ENCODE data around the gene NAA16. TPM values are rescaled to one million over a fixed set of nuclear protein-coding genes. Genes with fewer than 3 reads are reported as not detected.
"Not testable (repeated sequence)": the region's sequence is repeated elsewhere in the genome, so short reads cannot be mapped to it uniquely, and the experiment has no call there.

Gene NAA16
- total and polyA plus RNA-seq, 12 donors, result 3.4 to 15.1 (median 8.5) TPM

DNA sequence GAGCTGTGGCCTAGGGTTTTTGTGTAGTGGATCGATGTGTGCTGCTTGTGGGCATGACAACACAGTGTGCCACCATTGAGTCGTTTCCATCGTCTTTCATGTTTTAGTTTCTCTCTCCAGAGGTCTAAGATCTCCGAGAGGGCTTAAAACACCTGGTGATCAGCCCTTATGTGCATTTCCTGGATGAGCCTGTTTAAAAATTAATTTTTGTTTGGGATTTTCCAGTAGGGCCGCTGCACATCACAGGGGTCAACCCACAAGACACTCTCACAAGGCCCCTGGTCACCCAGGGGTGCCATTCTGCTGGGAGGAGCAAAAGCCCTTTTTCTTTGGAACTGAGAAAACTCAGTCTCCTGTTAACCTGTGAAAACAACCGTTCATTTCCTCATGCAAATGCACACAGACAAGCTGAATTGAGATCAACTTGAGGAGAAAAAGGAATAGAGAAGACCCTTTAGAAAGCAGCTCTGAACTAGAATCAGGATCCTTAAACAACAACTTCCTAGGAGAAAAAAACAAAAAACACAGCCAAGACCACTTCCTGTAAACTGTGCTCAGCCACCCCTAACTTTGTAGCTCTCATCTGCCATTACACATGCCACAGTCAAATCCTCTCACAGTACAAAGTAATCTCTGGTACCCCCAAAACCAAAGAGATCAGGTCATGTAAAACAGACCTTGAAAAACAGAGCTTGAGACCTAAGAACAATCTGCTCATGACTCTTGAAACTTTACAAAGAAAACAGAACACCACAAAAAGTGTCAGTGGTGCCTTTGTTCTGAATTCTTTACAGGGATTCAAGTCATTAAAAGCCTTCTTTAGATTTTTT lies 39.4 kb upstream of the NAA16 start:
- Histone ChIP-seq H3K27ac (no peak overlapping the region), H3K4me1 (no peaks in the 10 kb centered on the region), H3K27me3 (no peaks in the 10 kb centered on the region), H3K36me3 (no peaks in the 10 kb centered on the region), H3K4me3 (no peak overlapping the region), H3K9me3 (peaks cover 0 to 29% (median 12%) of the 10 kb centered on the region in 11 donors)
- no peak for DNase-seq
- intact Hi-C loops (cut with DNase I), result no loop called here
- ATAC-seq, result no peak
- 76 to 87% methylated on average over 6 of the region's 6 CpGs for WGBS, 2 donors
- TF ChIP-seq, protein P1, sequence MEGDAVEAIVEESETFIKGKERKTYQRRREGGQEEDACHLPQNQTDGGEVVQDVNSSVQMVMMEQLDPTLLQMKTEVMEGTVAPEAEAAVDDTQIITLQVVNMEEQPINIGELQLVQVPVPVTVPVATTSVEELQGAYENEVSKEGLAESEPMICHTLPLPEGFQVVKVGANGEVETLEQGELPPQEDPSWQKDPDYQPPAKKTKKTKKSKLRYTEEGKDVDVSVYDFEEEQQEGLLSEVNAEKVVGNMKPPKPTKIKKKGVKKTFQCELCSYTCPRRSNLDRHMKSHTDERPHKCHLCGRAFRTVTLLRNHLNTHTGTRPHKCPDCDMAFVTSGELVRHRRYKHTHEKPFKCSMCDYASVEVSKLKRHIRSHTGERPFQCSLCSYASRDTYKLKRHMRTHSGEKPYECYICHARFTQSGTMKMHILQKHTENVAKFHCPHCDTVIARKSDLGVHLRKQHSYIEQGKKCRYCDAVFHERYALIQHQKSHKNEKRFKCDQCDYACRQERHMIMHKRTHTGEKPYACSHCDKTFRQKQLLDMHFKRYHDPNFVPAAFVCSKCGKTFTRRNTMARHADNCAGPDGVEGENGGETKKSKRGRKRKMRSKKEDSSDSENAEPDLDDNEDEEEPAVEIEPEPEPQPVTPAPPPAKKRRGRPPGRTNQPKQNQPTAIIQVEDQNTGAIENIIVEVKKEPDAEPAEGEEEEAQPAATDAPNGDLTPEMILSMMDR (IDR thresholded peaks at IDR 0.05), result no peak

DNA sequence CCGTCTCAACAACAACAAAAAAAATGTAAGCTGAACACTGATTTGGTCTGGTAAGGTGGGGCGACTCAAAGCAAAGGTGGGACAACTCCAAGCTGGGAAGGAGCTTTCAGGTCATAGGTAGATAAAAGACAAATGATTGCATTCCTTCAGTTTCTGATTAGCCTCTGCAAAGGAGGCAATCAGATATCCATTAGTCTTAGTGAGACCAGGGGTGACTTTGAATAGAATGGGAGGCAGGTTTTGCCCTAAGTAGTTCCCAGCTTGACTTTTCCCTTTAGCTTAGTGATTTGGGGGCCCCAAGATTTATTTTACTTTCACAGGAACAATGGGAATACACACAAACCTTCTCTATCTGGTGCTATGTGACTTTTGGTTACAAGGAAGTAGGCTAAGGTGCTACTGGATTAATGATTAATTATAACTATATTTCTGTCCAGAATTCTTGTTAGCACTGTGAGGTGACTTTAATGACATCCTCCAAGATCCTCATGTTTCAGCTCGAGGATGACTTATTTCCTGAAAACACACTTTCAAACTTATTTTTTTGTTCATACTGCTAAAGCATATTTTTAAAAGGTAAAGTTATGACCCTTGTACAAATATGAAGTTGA lies 37.1 kb upstream of the NAA16 start:
- H3K27me3 ChIP-seq, result no peaks in the 10 kb centered on the region
- no peak overlapping the region for H3K27ac ChIP-seq
- DNase-seq, result no peak
- no peak overlapping the region for H3K4me3 ChIP-seq
- peaks cover 0 to 12% (median 2%) of the 10 kb centered on the region in 11 donors for H3K9me3 ChIP-seq
- H3K4me1 ChIP-seq, result no peaks in the 10 kb centered on the region
- TF ChIP-seq, protein P1 (IDR thresholded peaks at IDR 0.05), result no peak
- intact Hi-C loops (cut with DNase I), result no loop called here
- no peaks in the 10 kb centered on the region for H3K36me3 ChIP-seq
- no peak for ATAC-seq
- WGBS, 2 donors, result 82 to 83% methylated on average over 3 of the region's 3 CpGs

- Histone ChIP-seq H3K4me3 (no peak overlapping the region), H3K27me3 (no peaks in the 10 kb centered on the region), H3K36me3 (no peaks in the 10 kb centered on the region), H3K9me3 (peaks cover 0 to 3% (median 0%) of the 10 kb centered on the region in 11 donors), H3K27ac (no peak overlapping the region), H3K4me1 (no peaks in the 10 kb centered on the region)
- TF ChIP-seq, protein P1 (IDR thresholded peaks at IDR 0.05), result no peak
- ATAC-seq, result no peak
- intact Hi-C loops (cut with DNase I), result no loop called here
- no peak for DNase-seq
- WGBS, 2 donors, result 96 to 97% methylated on average over 11 of the region's 11 CpGs
Observed at GRCh38 chr13:41274881-41275280, 36.2 kb upstream of the NAA16 start.

DNA sequence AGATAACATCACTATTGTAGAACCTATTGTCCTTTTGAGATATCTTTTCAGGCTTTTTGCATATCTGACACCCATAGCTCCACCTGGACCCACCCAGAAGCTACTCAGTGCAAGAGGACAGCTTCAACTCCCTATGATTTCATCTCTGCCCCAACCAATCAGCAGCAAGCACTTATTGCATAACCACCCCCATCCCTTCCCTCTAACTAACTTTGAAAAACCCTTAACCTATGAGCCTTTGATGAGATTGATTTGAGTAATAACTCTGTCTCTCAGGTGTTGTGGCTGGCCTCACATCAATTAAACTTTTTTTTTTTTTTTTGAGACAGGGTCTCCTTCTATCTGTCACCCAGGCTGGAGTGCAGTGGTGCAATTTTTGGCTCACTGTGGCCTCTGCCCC lies 34.2 kb upstream of the NAA16 start:
- no peak for ATAC-seq
- intact Hi-C loops (cut with DNase I), result no loop called here
- DNase-seq, result no peak
- no peaks in the 10 kb centered on the region for H3K4me1 ChIP-seq
- H3K27me3 ChIP-seq, result no peaks in the 10 kb centered on the region
- H3K36me3 ChIP-seq, result no peaks in the 10 kb centered on the region
- TF ChIP-seq, protein P1 (IDR thresholded peaks at IDR 0.05), result no peak
- H3K4me3 ChIP-seq, result no peak overlapping the region
- no peak overlapping the region for H3K27ac ChIP-seq
- H3K9me3 ChIP-seq, result no peaks in the 10 kb centered on the region

DNA sequence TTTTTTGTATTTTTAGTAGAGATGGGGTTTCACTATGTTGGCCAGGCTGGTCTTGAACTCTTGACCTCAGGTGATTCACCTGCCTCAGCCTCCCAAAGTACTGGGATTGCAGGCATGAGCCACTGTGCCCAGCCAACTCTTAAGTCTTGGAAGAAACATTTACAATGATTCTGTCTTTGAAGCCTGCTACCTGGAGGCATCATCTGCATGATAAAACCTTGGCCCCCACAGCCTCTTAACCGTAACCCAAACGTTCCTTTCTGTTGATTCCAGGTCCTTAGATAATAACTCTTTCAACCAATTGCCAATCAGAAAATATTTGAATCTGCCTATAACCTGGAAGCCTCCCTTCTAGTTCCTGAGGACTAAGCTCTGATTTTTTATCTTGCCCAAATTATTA lies 31.9 kb upstream of the NAA16 start:
- H3K36me3 ChIP-seq; DNase-seq; H3K9me3 ChIP-seq; ATAC-seq; H3K27ac ChIP-seq; H3K4me1 ChIP-seq; H3K27me3 ChIP-seq; intact Hi-C loops (cut with DNase I); H3K4me3 ChIP-seq: not testable (repeated sequence)
- 51 to 52% methylated on average over 2 of the region's 2 CpGs for WGBS, 2 donors
